Hematopoietic multipotent progenitor cell (in vitro differentiated cells): Measurements from ENCODE around the gene TXNDC12. TPM values are rescaled to one million over a fixed set of nuclear protein-coding genes. Genes with fewer than 3 reads are reported as not detected.
A peak's percentile ranks its signal among the peaks of the same experiment; 100 is the strongest.

Experiments
- DNase-seq, 3 donors: peaks; one replicate each; pipeline ENCODE4 v3.0.0-alpha.2; 2011 to 2015; ENCODE audit warnings: low read depth in 2 of 3, low spot score in 2 of 3
- small RNA-seq: library from RNA; depleted of rRNA; stranded (forward); fragments of <200 nt; gene quantifications from one replicate; pipeline ENCODE3, GENCODE V24; 2012
- total RNA-seq: library from RNA; depleted of rRNA; stranded (reverse); fragments of >200 nt; gene quantifications from one replicate; pipeline ENCODE4 v1.2.3, GENCODE V29; 2012

Gene TXNDC12
- total RNA-seq, 1 donor = 18.9 TPM

DNA sequence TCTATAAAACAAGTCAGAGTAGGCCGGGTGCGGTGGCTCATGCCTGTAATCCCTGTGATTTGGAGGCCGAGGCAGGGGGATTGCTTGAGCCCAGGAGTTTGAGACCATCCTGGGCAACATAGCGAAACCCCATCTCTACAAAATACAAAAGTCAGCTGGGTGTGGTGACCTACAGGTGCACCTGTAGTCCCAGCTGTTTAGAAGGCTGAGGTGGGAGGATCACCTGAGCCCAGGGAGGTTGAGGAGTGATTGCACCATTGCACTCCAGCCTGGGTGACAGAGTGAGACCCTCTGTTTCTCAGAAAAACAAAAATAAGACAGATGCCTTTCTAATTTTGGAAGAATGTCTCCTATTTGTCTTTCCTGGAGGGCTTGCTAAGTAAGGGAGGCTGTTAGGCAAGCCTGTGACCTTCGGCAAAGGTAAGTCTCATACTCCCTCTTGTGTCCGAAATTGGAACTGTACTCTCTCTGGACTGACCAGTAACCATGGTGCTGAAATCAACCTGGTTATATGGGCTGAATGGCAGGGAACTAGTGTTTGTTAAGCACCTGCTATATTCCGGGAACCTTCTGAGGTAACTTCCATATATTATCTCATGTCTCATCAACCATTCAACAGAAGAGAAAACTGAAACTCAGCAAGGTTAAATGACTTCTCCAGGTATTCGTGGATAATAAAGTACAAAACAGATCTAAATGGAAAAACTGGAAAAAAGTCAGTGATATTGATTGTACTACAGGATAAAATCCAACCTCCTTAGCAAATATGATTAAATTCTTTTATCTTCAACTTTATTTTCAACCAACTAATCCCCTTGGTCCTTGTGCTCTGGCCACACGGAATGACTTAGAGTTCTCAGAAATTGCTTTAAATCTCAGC, 52.7 kb downstream of the TXNDC12 start:
- peak; percentile 45 to 90 (median 70) for DNase-seq

DNA sequence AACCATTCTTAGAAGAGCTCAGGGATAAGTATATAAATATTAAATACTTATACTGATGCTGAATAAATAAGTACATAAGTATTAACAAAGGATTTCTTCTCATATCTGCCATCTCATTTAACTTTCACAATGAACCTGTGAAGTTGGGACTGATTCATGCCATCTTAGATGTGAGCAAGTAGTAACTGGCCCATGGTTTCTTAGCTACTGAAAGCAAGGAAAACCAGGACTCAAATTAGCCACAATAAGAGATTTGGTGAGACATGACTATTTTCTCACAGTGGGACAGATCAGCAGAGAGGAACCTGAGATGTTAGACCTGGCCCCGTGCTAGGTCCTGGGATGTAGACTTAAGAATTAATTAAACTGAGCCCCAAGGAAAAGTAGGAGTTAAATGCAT, 56.3 kb downstream of the TXNDC12 start:
- no peak for DNase-seq

DNA sequence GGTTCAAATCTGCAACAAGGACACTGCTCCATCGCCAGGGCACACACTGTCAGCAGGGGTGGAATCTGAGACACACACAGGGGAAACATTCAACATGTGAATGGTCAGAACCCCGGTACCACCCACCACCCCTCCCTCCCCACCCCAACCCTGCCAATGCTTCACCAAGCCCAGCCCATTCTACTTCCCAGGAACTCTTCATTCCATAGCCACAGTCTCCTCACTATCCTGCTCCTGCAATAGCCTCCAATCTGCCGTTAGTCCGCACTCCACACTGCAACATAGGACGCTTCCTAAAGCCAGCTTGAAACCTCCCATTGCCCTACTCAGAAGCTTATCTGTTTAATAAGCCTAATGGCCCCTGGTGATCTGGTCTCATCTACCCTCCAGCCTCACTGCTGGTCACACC, 57.0 kb downstream of the TXNDC12 start:
- DNase-seq = no peak

DNA sequence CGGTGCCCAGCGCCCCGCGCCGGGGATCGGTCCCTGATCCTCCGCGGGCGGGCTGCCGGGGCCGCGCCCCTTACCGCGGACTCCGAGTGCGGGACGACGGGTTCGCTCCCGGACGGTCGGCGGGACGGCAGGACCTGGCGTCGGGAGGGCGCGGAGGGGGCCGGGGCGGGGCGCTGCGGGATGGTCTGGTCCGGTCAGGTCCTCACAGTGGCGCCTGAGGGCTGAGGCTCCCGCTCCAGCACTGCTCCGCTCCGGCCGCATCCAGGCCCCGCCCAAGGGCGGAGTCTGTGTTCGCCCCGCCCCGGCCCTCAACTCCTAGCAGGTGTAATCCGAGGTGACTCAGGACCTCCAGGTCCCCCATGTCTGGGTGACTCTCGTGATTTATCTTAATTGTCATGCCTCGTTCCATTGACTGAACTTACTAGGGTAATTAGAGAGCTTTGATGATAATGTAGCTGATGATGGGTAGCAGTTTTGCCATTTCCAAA, 64.5 kb downstream of the TXNDC12 start, which contains the start of gene RAB3B:
Gene RAB3B (minus strand): TSS at position 223 of the 488 bp plus-strand sequence. CDS start 13,583 bp downstream, outside the sequence.
- DNase-seq = peak; percentile 35 to 63 (median 53)

DNA sequence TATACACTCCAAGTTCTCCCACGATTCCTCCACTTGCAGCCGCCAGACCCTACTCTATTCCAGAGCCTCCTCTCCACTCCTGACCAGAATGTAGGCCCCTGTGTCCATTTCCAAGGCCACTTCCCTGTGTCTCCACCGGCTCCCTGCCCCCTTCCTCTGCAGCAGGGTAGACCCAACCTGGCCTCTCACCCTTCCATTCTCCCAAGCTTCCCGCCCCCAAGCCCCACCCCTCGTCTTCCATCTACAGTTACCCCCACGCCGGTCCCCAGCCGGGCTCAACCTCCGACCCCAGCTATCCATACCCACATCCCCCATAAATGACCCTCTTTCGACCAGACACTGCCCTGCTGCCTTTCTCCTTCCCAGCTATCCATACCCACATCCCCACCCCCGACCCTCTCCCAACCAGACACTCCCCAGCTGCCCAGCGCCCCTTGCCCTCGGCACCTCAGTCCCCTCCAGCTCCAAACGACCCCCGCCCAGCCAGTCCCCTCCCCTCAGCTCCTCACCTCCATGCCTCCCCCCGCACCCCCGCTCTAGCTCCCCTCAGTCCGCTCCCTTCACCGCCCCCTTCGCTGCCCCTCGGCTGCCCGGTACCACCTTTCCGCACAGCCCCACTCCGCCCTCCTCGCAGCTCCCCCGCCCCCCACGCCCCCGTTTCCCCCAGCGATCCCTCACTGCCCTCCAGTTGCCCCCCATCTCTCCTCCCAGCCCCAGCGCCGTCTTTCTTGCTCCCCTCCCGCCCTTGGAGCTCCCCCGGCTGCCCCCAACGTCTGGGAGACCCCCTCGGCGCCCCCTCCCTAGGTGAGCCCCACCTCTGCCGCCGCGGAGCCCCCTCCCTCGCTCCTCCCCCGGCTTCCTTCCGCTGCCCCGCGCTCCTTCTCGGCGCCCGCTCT, 65.2 kb downstream of the TXNDC12 start:
- peak in 1 of 3 donors; percentile 9 for DNase-seq

DNA sequence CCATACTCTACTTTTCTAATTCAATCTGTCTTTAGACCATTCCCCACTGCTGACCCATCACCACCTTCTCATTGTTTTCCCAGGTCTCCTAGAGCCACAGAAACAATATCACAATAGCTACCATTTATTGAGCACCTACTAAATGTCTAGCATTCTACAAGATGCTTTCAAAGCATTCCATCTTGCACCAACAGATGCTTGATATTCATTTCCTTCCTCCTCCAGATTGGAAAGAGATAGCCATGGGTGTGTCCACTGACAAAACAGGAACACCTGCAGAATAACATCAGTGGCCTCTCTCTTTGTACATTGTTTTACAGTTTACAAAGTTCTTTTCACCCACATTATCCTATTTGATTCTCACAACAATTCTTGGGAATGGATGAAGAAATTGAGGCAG, 66.7 kb downstream of the TXNDC12 start:
- DNase-seq = no peak

DNA sequence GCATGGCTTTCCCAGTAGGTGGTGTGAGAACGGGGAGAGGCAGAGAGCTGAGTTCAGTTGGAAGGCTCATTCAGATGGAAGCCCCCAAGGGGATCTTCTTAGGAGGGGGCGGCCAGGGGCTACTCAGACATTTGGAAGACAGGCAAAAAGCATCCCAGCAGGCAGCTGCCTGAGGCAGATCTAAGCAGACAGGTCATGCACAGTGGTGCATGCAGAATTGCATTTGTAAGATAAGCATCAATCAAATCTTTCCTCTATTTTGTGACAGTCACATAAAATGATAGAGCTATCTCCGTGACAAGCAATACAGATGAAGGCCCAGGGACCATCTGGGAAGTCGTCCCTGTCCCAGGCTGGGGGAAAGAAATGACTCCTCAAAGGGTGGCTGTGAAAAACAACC, 68.3 kb downstream of the TXNDC12 start:
- DNase-seq = no peak

DNA sequence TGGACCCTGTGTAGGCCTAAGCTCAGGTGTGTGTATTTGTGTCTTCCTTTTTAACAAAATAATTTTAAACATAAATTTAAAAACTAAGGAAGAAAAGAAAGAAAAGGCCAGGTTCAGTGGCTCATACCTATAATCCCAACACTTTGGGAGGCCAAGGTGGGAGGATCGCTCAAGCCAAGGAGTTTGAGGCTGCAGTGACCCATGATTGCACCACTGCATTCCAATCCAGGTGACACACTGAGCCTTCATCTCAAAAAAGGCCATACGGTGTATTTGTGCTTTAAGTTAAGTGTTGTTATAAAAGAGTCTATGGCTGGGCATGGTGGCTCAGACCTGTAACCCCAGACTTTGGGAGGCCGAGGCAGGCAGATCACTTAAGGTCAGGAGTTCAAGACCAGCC, 72.8 kb downstream of the TXNDC12 start:
- DNase-seq = no peak

DNA sequence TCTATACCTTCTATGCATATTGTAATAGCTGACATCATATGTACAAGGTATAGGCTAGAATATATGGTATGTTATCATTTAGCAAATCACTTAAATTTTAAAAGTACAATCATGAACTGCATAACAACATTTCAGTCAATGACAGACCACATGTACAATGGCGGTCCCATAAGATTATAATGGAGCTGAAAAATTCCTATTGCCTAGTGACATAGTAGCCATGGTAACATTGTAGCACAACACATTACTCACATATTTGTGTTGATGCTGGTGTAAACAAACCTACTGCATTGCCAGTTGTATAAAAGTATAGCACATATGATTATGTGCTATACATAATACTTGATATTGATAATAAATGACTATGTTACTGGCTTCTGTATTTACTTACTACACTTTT, 73.4 kb downstream of the TXNDC12 start:
- DNase-seq = no peak

DNA sequence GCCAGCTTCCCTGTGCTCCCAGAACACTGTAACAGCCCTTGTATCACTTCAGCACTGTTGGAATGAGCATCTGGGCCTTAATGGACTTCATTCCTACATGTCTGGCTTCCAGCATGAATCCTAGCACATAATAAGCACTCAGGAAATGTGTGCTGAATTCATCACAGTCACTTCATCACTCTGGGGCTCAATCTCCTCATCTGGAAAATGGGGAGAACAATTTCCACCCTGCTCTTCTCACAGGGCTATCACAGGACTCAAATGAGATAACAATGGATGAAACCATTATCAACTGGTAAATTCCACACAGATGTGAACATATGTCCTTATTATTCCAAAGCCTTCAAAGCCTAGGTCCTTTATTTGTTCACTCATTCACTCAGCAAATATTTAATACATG, 76.9 kb downstream of the TXNDC12 start:
- DNase-seq = no peak

DNA sequence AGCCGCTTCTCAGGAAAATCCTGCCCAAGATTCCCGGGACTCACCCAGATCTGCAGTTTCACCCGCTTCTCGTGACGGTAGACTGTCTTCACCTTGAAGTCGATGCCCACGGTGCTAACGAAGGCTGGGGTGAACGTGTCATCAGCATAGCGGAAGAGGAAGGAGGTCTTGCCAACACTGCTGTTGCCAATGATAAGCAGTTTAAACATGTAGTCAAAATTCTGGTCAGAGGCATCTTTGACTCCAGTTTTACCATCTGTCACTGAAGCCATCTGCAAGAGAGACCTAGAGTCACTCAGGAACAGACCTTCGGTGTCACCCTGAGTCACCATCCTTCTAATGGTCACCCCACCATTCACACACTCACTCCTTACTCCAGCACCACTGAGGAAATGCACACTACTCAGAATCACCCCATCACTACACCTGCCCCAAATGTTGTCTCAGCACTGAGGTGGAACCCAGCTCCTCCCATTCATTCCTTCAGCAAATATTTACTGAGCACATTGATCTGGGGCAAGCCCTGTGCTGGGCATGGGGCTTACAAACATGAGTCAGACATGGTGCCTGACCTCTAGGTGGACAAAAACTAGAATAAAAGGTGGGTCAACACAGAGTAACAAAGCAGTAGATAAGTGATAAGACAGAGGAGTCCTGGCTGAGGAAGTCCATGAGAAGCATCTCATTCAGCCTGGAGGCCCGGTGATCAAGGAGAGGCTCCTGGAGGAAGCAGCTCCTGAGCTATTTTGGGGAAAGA, 78.0 kb downstream of the TXNDC12 start:
- DNase-seq = peak in 1 of 3 donors; percentile 49

DNA sequence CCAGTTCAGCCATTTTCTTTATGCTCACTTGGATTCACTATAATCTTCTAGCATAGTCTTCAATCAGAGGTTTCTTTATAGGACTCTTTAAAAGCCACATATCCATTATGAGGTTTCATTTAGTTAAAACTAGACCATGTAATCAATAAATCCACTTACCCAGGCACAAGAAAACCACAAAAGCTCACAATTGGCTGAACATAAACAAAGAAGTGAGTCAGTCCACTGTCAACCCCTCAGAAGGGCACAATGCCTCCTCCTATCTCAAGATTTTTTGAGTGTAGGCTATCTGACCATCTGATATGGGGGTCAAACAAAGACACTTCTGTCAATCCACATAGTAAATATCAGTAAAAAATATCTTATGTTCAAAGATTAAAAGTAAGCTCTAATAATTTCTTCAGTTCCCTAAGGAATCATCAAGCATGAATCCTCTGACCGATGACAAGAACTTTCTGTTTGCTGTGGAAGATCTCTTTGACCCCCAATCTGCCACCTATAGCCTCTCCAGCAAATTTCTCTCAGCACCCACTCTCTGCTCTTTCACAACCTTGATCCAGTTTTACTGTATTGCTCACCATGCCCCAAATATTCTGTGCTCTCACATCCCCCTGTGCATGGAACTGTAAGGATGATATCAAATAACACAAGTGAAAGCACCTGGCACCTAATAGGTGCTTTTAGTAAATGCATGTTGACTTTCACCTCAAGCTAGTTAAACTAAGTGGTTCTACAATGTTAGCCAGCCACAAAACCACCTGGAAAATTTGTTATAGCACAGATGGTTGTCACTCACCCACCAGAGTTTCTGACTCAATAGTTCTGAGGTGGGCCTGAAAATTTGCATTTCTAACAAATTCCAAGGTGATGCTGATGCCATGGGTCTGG, 81.2 kb downstream of the TXNDC12 start:
- DNase-seq = no peak

Small RNA genes lying within 50 kb of the gene (small RNA-seq; reads per million reads assigned to genes)
- gene RN7SL290P (not detected), gene RNA5SP48 (not detected)

Other genes starting within 250 kb of the TXNDC12 start
- gene NRDC, start 176.5 kb downstream of the TXNDC12 start, total RNA-seq = 31.0 TPM
- gene RAB3B, start 64.5 kb downstream of the TXNDC12 start, total RNA-seq = under 0.01 TPM
- 24.0 TPM for gene KTI12, start 21.4 kb downstream of the TXNDC12 start, total RNA-seq
- gene BTF3L4, start 1.1 kb upstream of the TXNDC12 start, total RNA-seq = 17.5 TPM
- gene ZFYVE9, start 86.9 kb upstream of the TXNDC12 start, total RNA-seq = 4.8 TPM